ENCODE measurements around the gene MLEC.
"Not testable (repeated sequence)": the region's sequence is repeated elsewhere in the genome, so short reads cannot be mapped to it uniquely, and the experiment has no call there.

Gene MLEC

GRCh38 chr12:120720987-120721801 is 34.2 kb downstream of the MLEC start:
- DNase-seq (ENCODE audit: low read depth in 3 of 3): no peak

- DNase-seq (ENCODE audit: low read depth in 3 of 3): no peak
These were observed 34.9 kb downstream of the MLEC start for GRCh38 chr12:120721866-120722265.

GRCh38 chr12:120722784-120723183 is 35.8 kb downstream of the MLEC start:
- DNase-seq (ENCODE audit: low read depth in 3 of 3): no peak

- DNase-seq (ENCODE audit: low read depth in 3 of 3): no peak
These were observed 37.8 kb downstream of the MLEC start for GRCh38 chr12:120724720-120725119.

GRCh38 chr12:120725151-120725658 is 38.3 kb downstream of the MLEC start:
- no peak for DNase-seq (ENCODE audit: low read depth in 3 of 3)

GRCh38 chr12:120725659-120726509 is 38.9 kb downstream of the MLEC start, which contains the start of gene ACADS:
ACADS (plus strand) TSS chr12:120725826; CDS start chr12:120725886, 60 bp downstream.
- peak; percentile 76 to 90 (median 79) for DNase-seq (ENCODE audit: low read depth in 3 of 3)

- no peak for DNase-seq (ENCODE audit: low read depth in 3 of 3)
These were observed 39.5 kb downstream of the MLEC start for GRCh38 chr12:120726510-120726793.

GRCh38 chr12:120726961-120727360 is 40.0 kb downstream of the MLEC start:
- no peak for DNase-seq (ENCODE audit: low read depth in 3 of 3)

- not testable (repeated sequence) for DNase-seq (ENCODE audit: low read depth in 3 of 3)
These were observed 45.2 kb downstream of the MLEC start for GRCh38 chr12:120732198-120732597.

- no peak for DNase-seq (ENCODE audit: low read depth in 3 of 3)
These were observed 46.6 kb downstream of the MLEC start for GRCh38 chr12:120733574-120733973.

GRCh38 chr12:120734210-120734609 is 47.3 kb downstream of the MLEC start:
- DNase-seq (ENCODE audit: low read depth in 3 of 3): no peak

GRCh38 chr12:120735181-120735580 is 48.2 kb downstream of the MLEC start:
- DNase-seq (ENCODE audit: low read depth in 3 of 3): no peak

GRCh38 chr12:120736404-120737331 is 49.7 kb downstream of the MLEC start:
- DNase-seq (ENCODE audit: low read depth in 3 of 3): no peak

GRCh38 chr12:120737557-120738251 is 50.8 kb downstream of the MLEC start:
- no peak for DNase-seq (ENCODE audit: low read depth in 3 of 3)

GRCh38 chr12:120738252-120739030 is 51.5 kb downstream of the MLEC start:
- DNase-seq (ENCODE audit: low read depth in 3 of 3): no peak

GRCh38 chr12:120739031-120739762 is 52.2 kb downstream of the MLEC start:
- DNase-seq (ENCODE audit: low read depth in 3 of 3): no peak

- DNase-seq (ENCODE audit: low read depth in 3 of 3): no peak
These were observed 53.1 kb downstream of the MLEC start for GRCh38 chr12:120739821-120740613.

- DNase-seq (ENCODE audit: low read depth in 3 of 3): no peak
These were observed 53.9 kb downstream of the MLEC start for GRCh38 chr12:120740871-120741270.
